GM12878 (cell line): Measurements from ENCODE around the gene C12orf43. TPM values are rescaled to one million over a fixed set of nuclear protein-coding genes. Genes with fewer than 3 reads are reported as not detected.

Experiments
- ATAC-seq: fragments of 200-7000 bp; cut with Tn5 transposase; 3 replicates; pipeline ENCODE4 v1.9.1; 2020; ENCODE audit warnings: mild to moderate bottlenecking, moderate library complexity
- BruUV-seq: library from RNA; stranded (reverse); fragments of 400-500 nt; replicated peaks from 2 replicates; lab custom pipeline; 2021; lab: Mats Ljungman, UMichigan
- CTCF ChIA-PET: fragments of 300-600 bp; sonication (Branson Sonifier 250); formaldehyde crosslinking; extraction: SDS; loops from one replicate; lab custom pipeline; 2021; ENCODE audit warnings: inconsistent platforms; lab: Yijun Ruan, JAX
- POLR2A ChIA-PET: fragments of 350-600 bp; formaldehyde crosslinking; extraction: SDS; loops from one replicate; lab custom pipeline; 2021; ENCODE audit warnings: inconsistent platforms; lab: Charles Lee
- RAD21 ChIA-PET: fragments of 300-600 bp; sonication (Branson Sonifier 250); formaldehyde crosslinking; loops from one replicate; lab custom pipeline; 2023; ENCODE audit warnings: antibody characterized with exemption; ENCODE audit not compliant: unreplicated experiment; lab: Charles Lee
- SMC1A ChIA-PET: fragments of 300-600 bp; sonication (Branson Sonifier 250); formaldehyde crosslinking; loops from one replicate; lab custom pipeline; 2023; ENCODE audit not compliant: unreplicated experiment, uncharacterized antibody; lab: Charles Lee
- DNase-seq: peaks from one replicate; pipeline ENCODE4 v3.0.0-alpha.2; 2011; ENCODE audit warnings: low read depth, low spot score
- FAIRE-seq: peaks from 3 replicates; lab custom pipeline; 2011; peaks lifted over from hg19 to GRCh38; lab: Jason Lieb, UNC
- H2AFZ ChIP-seq: 2 replicates; pipeline ENCODE4 v1.6.0; 2011; ENCODE audit warnings: low read depth, low read length, control low read depth; ENCODE audit not compliant: control insufficient read depth
- H3K27ac ChIP-seq: 2 replicates; pipeline ENCODE4 v1.5.1; 2011; ENCODE audit warnings: control low read depth; ENCODE audit not compliant: control insufficient read depth, insufficient read depth
- H3K27me3 ChIP-seq, 2 experiments: replicated peaks in 1 of 2; 2 replicates each; pipeline versions ENCODE4 v1.6.0 to v1.6.1; 2011; ENCODE audit warnings: low read length in 1 of 2; ENCODE audit not compliant: control insufficient read depth in 2 of 2, insufficient read depth in 2 of 2
- H3K36me3 ChIP-seq, 2 experiments: 2 replicates each; pipeline ENCODE4 v1.5.1; 2011; ENCODE audit warnings: low read length in 1 of 2; ENCODE audit not compliant: control insufficient read depth in 2 of 2, insufficient read depth in 2 of 2
- H3K4me1 ChIP-seq: 2 replicates; pipeline ENCODE4 v1.6.1; 2011; ENCODE audit warnings: mild to moderate bottlenecking, low read length, moderate library complexity, mixed read lengths; ENCODE audit not compliant: control insufficient read depth, insufficient read depth
- H3K4me2 ChIP-seq: 2 replicates; pipeline ENCODE4 v1.6.0; 2011; ENCODE audit warnings: control low read depth; ENCODE audit not compliant: control insufficient read depth, insufficient read depth
- H3K4me3 ChIP-seq: fragments of 200-600 bp; sonication (generic); 2 replicates; pipeline ENCODE4 v1.5.1; 2016
- H3K79me2 ChIP-seq: 2 replicates; pipeline ENCODE4 v1.6.0; 2011; ENCODE audit warnings: low read length; ENCODE audit not compliant: control insufficient read depth, insufficient read depth
- H3K9ac ChIP-seq: 2 replicates; pipeline ENCODE4 v1.8.0; 2011; ENCODE audit warnings: low read length, control low read depth, mixed read lengths; ENCODE audit not compliant: control insufficient read depth, insufficient read depth
- H3K9me3 ChIP-seq: replicated peaks from 3 replicates; pipeline ENCODE4 v1.5.1; 2011; ENCODE audit warnings: mild to moderate bottlenecking, low read length; ENCODE audit not compliant: control insufficient read depth, insufficient read depth
- H4K20me1 ChIP-seq: 2 replicates; pipeline ENCODE4 v1.6.0; 2011; ENCODE audit not compliant: control insufficient read depth, insufficient read depth
- ETV6 ChIP-seq, 2 experiments: fragments of 450-650 bp in 1 of 2; IDR thresholded peaks in 1 of 2; conservative IDR thresholded peaks in 1 of 2; 2 replicates each; pipeline ENCODE4 v1.6.1; 2014; ENCODE audit warnings: antibody characterized with exemption in 1 of 2, borderline replicate concordance in 1 of 2, low read depth in 1 of 2, mild to moderate bottlenecking in 1 of 2, moderate library complexity in 1 of 2
- HDAC2 ChIP-seq: fragments of 200-600 bp; sonication (generic); IDR thresholded peaks from 2 replicates; pipeline ENCODE4 v1.6.1; 2017
- WGBS: methylation state at CpG from one replicate; pipeline ENCODE4 v1.1.6; 2016; ENCODE audit warnings: low lambda C conversion rate; ENCODE audit not compliant: insufficient replicate concordance, insufficient coverage; ENCODE audit errors: missing lambda C conversion rate; 5-methylcytosine and 5-hydroxymethylcytosine counted together
- in situ Hi-C: fragments of 300-500 bp; cut with MboI; formaldehyde crosslinking; loops from 9 replicates; pipeline ENCODE4 v1.14.3; 2018; ENCODE audit warnings: mixed read lengths
- intact Hi-C: fragments of 100-400 bp; cut with micrococcal nuclease; formaldehyde crosslinking; loops from one replicate; pipeline ENCODE4 v1.14.2; 2022; ENCODE audit not compliant: unreplicated experiment
- polyA plus RNA-seq, 11 experiments: library from polyadenylated mRNA; depleted of rRNA in 4 of 11; unstranded in 6 of 11; stranded (reverse) in 5 of 11; fragments of >200 nt; fragmentation: Nextera tagmentation in 4 of 11; fragmentation: Illumina TruSeq in 1 of 11; extraction: Ambion mirVana in 4 of 11; extraction: Trizol in 1 of 11; gene quantifications; 1 replicate in 1 of 11; 2 replicates in 10 of 11; pipeline versions ENCODE4 v1.2.1 to v1.2.3, GENCODE V29; 2011 to 2016; ENCODE audit warnings: inconsistent platforms in 2 of 11, missing spikeins in 2 of 11, low read depth in 1 of 11
- total RNA-seq, 4 experiments: library from RNA; depleted of rRNA in 3 of 4; stranded (reverse); fragments of >200 nt in 3 of 4; fragmentation: Illumina TruSeq in 1 of 4; extraction: Trizol in 1 of 4; gene quantifications; 2 replicates each; pipeline versions ENCODE4 v1.2.1 to v1.2.3, GENCODE V29; 2013 to 2021
- TF ChIP-seq, protein P1 (sequence below): fragments of 450-650 bp; IDR thresholded peaks from 2 replicates; pipeline ENCODE4 v1.6.1; 2017; ENCODE audit warnings: low read depth, mild to moderate bottlenecking, moderate library complexity
- TF ChIP-seq, protein P2 (sequence below): IDR thresholded peaks from 2 replicates; pipeline ENCODE4 v1.6.1; 2012; ENCODE audit warnings: low read depth, low read length, improper control_type of control experiment

The C12orf43 gene
- total and polyA plus RNA-seq, 10 of the 15 experiments (the other 5 are each of a cell fraction or from before 2014, with no cell fraction given): 7.5 to 30.8 (median 21.3) TPM

DNA sequence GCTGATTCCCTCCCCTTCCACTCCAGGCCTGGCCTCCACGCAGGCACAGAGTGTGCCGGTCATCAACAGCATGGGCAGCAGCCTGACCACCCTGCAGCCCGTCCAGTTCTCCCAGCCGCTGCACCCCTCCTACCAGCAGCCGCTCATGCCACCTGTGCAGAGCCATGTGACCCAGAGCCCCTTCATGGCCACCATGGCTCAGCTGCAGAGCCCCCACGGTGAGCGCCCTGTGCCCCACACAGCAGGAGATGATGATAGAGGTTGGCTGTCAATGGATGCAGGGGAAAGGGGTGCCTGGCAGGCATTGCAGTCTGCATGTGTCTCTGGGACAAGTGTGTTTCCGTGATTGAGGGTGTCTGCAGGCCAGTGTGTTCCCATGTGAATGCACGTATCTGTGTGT, 18.8 kb downstream of the C12orf43 start (continued):
- TF ChIP-seq, protein P1, sequence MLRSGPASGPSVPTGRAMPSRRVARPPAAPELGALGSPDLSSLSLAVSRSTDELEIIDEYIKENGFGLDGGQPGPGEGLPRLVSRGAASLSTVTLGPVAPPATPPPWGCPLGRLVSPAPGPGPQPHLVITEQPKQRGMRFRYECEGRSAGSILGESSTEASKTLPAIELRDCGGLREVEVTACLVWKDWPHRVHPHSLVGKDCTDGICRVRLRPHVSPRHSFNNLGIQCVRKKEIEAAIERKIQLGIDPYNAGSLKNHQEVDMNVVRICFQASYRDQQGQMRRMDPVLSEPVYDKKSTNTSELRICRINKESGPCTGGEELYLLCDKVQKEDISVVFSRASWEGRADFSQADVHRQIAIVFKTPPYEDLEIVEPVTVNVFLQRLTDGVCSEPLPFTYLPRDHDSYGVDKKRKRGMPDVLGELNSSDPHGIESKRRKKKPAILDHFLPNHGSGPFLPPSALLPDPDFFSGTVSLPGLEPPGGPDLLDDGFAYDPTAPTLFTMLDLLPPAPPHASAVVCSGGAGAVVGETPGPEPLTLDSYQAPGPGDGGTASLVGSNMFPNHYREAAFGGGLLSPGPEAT: no peak
- TF ChIP-seq, protein P2, sequence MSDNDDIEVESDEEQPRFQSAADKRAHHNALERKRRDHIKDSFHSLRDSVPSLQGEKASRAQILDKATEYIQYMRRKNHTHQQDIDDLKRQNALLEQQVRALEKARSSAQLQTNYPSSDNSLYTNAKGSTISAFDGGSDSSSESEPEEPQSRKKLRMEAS: no peak
- no peak for TF ChIP-seq ETV6 (conservative IDR thresholded peaks at IDR 0.05 in 1 of 2, IDR thresholded peaks at IDR 0.05 in 1 of 2; ENCODE audit: borderline replicate concordance in 1 of 2, low read depth in 1 of 2)

DNA sequence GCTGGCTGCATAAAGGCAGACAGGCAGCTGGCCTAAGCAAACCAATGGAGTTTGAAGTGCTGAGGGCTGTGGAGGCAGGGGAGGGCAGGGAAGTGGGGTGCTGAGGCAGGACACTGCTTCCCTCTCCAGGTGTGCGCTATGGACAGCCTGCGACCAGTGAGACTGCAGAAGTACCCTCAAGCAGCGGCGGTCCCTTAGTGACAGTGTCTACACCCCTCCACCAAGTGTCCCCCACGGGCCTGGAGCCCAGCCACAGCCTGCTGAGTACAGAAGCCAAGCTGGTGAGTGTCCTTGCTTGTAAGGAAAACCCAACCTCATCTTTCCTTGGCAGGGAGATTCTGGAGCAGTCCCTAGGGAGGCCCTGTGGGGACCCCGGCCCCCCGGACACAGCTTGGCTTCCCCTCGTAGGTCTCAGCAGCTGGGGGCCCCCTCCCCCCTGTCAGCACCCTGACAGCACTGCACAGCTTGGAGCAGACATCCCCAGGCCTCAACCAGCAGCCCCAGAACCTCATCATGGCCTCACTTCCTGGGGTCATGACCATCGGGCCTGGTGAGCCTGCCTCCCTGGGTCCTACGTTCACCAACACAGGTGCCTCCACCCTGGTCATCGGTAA, 20.0 kb downstream of the C12orf43 start:
- POLR2A ChIA-PET: no interaction called here

More for the DNA sequence above, 20.0 kb downstream of the C12orf43 start:
- no peak overlapping the region for H2AFZ ChIP-seq
- no peak overlapping the region for H3K27ac ChIP-seq
- H3K4me2 ChIP-seq: no peak overlapping the region
- H3K27me3 ChIP-seq: no peaks in the 10 kb centered on the region
- no peaks in the 10 kb centered on the region for H4K20me1 ChIP-seq
- WGBS: 41% methylated on average over 10 of the region's 11 CpGs
- BruUV-seq: no TSS peak
- ChIA-PET RAD21 (no interaction called here), CTCF (interaction anchor here (0.6 kb wide), 1 partner anchor 104 kb away, joined by 3 read pairs; no protein-coding TSS in a partner anchor), SMC1A (no interaction called here)
- in situ Hi-C loops: no loop called here
- no peaks in the 10 kb centered on the region for H3K36me3 ChIP-seq
- H3K9me3 ChIP-seq: no peaks in the 10 kb centered on the region
- intact Hi-C loops: no loop called here
- H3K4me1 ChIP-seq: no peaks in the 10 kb centered on the region
- no peak overlapping the region for H3K9ac ChIP-seq
- no peak for ATAC-seq
- no peak for TF ChIP-seq HDAC2
- no peak for DNase-seq
- no peak overlapping the region for H3K4me3 ChIP-seq
- FAIRE-seq: no peak
- no peaks in the 10 kb centered on the region for H3K79me2 ChIP-seq
